ENCODE data around the gene ALDH1A3. TPM values are rescaled to one million over a fixed set of nuclear protein-coding genes. Genes with fewer than 3 reads are reported as not detected.

The ALDH1A3 gene
- total RNA-seq, 4 donors from 2014 or later, result 8.5 to 99.9 (median 18.4) TPM

- no peak for TF ChIP-seq POLR2A (IDR thresholded peaks at IDR 0.05)
- TF ChIP-seq CTCF (IDR thresholded peaks at IDR 0.05), result no peak
- DNase-seq, result peak in 1 of 3 donors; percentile 30
- no peak overlapping the region for H3K4me3 ChIP-seq
- H3K27ac ChIP-seq, result no peak overlapping the region
- H3K36me3 ChIP-seq, result no peaks in the 10 kb centered on the region
- no peaks in the 10 kb centered on the region for H3K27me3 ChIP-seq
- H3K9me3 ChIP-seq, result no peaks in the 10 kb centered on the region
- H3K4me1 ChIP-seq, result no peaks in the 10 kb centered on the region
Measured at GRCh38 chr15:100909565-100909964, 29.9 kb downstream of the ALDH1A3 start.

- H3K36me3 ChIP-seq, result no peaks in the 10 kb centered on the region
- TF ChIP-seq POLR2A (IDR thresholded peaks at IDR 0.05) (no peak), CTCF (IDR thresholded peaks at IDR 0.05) (no peak)
- H3K27ac ChIP-seq, result no peak overlapping the region
- no peaks in the 10 kb centered on the region for H3K27me3 ChIP-seq
- peak in 1 of 3 donors; percentile 30 for DNase-seq
- H3K9me3 ChIP-seq, result no peaks in the 10 kb centered on the region
- H3K4me3 ChIP-seq, result no peak overlapping the region
- no peaks in the 10 kb centered on the region for H3K4me1 ChIP-seq
Measured at GRCh38 chr15:100909989-100910955, 30.6 kb downstream of the ALDH1A3 start.

GRCh38 chr15:100911086-100911485 lies 31.5 kb downstream of the ALDH1A3 start:
- TF ChIP-seq CTCF (IDR thresholded peaks at IDR 0.05), result no peak
- no peak for TF ChIP-seq POLR2A (IDR thresholded peaks at IDR 0.05)
- Histone ChIP-seq H3K27me3 (no peaks in the 10 kb centered on the region), H3K36me3 (no peaks in the 10 kb centered on the region), H3K4me1 (no peaks in the 10 kb centered on the region), H3K9me3 (no peaks in the 10 kb centered on the region), H3K27ac (no peak overlapping the region), H3K4me3 (no peak overlapping the region)
- DNase-seq, result peak in 1 of 3 donors; percentile 33

GRCh38 chr15:100913961-100914360 lies 34.3 kb downstream of the ALDH1A3 start:
- H3K9me3 ChIP-seq, result no peaks in the 10 kb centered on the region
- H3K36me3 ChIP-seq, result no peaks in the 10 kb centered on the region
- H3K27ac ChIP-seq, result peak overlapping the region in 1 of 4 donors; percentile 43
- no peak overlapping the region for H3K4me3 ChIP-seq
- H3K4me1 ChIP-seq, result peaks cover 0 to 9% (median 0%) of the 10 kb centered on the region in 4 donors
- no peak for DNase-seq
- no peaks in the 10 kb centered on the region for H3K27me3 ChIP-seq
- TF ChIP-seq POLR2A (IDR thresholded peaks at IDR 0.05) (no peak), CTCF (IDR thresholded peaks at IDR 0.05) (no peak)

- no peak for DNase-seq
Measured at GRCh38 chr15:100914876-100915275, 35.2 kb downstream of the ALDH1A3 start.

More at GRCh38 chr15:100914876-100915275, 35.2 kb downstream of the ALDH1A3 start:
- Histone ChIP-seq H3K27me3 (no peaks in the 10 kb centered on the region), H3K4me3 (no peak overlapping the region), H3K27ac (no peak overlapping the region), H3K4me1 (peaks cover 0 to 9% (median 0%) of the 10 kb centered on the region in 4 donors), H3K9me3 (no peaks in the 10 kb centered on the region), H3K36me3 (no peaks in the 10 kb centered on the region)
- TF ChIP-seq CTCF (IDR thresholded peaks at IDR 0.05), result peak in 1 of 6 experiments; percentile 7
- TF ChIP-seq POLR2A (IDR thresholded peaks at IDR 0.05), result no peak

Measured in Peyer's patch (tissue), 4 donors.